Measurements from ENCODE around the gene KCTD6.

KCTD6 gene

GRCh38 chr3:58491506-58492402, at the start of gene KCTD6:
TSS of gene KCTD6 (plus strand) at chr3:58492096. CDS start at chr3:58498756, 6,660 bp downstream.
- peak in 1 of 2 experiments; percentile 15 for DNase-seq

GRCh38 chr3:58452176-58452575, 39.7 kb upstream of the KCTD6 start:
- DNase-seq, result no peak

- DNase-seq, result no peak
Measured at GRCh38 chr3:58459160-58459559, 32.7 kb upstream of the KCTD6 start.

- DNase-seq, result no peak
Measured at GRCh38 chr3:58462829-58463180, 29.1 kb upstream of the KCTD6 start.

- no peak for DNase-seq
Measured at GRCh38 chr3:58463181-58463941, 28.5 kb upstream of the KCTD6 start.

- no peak for DNase-seq
Measured at GRCh38 chr3:58463942-58464271, 28.0 kb upstream of the KCTD6 start.

GRCh38 chr3:58464866-58465265, 27.0 kb upstream of the KCTD6 start:
- DNase-seq, result no peak

- no peak for DNase-seq
Measured at GRCh38 chr3:58466899-58467563, 24.9 kb upstream of the KCTD6 start.

GRCh38 chr3:58469096-58469495, 22.8 kb upstream of the KCTD6 start:
- no peak for DNase-seq

GRCh38 chr3:58470363-58471024, 21.4 kb upstream of the KCTD6 start:
- no peak for DNase-seq

GRCh38 chr3:58471025-58471887, 20.6 kb upstream of the KCTD6 start:
- no peak for DNase-seq

GRCh38 chr3:58473275-58473674, 18.6 kb upstream of the KCTD6 start:
- no peak for DNase-seq

- DNase-seq, result no peak
Measured at GRCh38 chr3:58474348-58474911, 17.5 kb upstream of the KCTD6 start.

- DNase-seq, result no peak
Measured at GRCh38 chr3:58474967-58475578, 16.8 kb upstream of the KCTD6 start.

- no peak for DNase-seq
Measured at GRCh38 chr3:58478781-58479180, 13.1 kb upstream of the KCTD6 start.

GRCh38 chr3:58480309-58480708, 11.6 kb upstream of the KCTD6 start:
- DNase-seq, result no peak

- DNase-seq, result no peak
Measured at GRCh38 chr3:58482917-58483636, 8.8 kb upstream of the KCTD6 start.

GRCh38 chr3:58484045-58484721, 7.7 kb upstream of the KCTD6 start:
- DNase-seq, result no peak

- DNase-seq, result no peak
Measured at GRCh38 chr3:58484722-58485069, 7.2 kb upstream of the KCTD6 start.

GRCh38 chr3:58485801-58486435, 6.0 kb upstream of the KCTD6 start:
- no peak for DNase-seq
